ENCODE measurements around the gene FXYD4.

GRCh38 chr10:43407148-43407575 lies 35.7 kb downstream of the FXYD4 start:
- TF ChIP-seq CTCF (IDR thresholded peaks at IDR 0.05) (no peak), POLR2A (IDR thresholded peaks at IDR 0.05) (no peak)
